ENCODE data around the gene MAP2.

- TF ChIP-seq, protein P1, sequence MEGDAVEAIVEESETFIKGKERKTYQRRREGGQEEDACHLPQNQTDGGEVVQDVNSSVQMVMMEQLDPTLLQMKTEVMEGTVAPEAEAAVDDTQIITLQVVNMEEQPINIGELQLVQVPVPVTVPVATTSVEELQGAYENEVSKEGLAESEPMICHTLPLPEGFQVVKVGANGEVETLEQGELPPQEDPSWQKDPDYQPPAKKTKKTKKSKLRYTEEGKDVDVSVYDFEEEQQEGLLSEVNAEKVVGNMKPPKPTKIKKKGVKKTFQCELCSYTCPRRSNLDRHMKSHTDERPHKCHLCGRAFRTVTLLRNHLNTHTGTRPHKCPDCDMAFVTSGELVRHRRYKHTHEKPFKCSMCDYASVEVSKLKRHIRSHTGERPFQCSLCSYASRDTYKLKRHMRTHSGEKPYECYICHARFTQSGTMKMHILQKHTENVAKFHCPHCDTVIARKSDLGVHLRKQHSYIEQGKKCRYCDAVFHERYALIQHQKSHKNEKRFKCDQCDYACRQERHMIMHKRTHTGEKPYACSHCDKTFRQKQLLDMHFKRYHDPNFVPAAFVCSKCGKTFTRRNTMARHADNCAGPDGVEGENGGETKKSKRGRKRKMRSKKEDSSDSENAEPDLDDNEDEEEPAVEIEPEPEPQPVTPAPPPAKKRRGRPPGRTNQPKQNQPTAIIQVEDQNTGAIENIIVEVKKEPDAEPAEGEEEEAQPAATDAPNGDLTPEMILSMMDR (IDR thresholded peaks at IDR 0.05), result no peak
- no peak for TF ChIP-seq POLR2A (IDR thresholded peaks at IDR 0.05)
- no peak for TF ChIP-seq POLR2AphosphoS5 (IDR thresholded peaks at IDR 0.05; ENCODE audit: insufficient read depth in 1 of 2, low read depth in 1 of 2)
Observed at GRCh38 chr2:209533391-209533790, 109.5 kb downstream of the MAP2 start.
